ENCODE results near the gene ORAI3. TPM values are rescaled to one million over a fixed set of nuclear protein-coding genes. Genes with fewer than 3 reads are reported as not detected.

The ORAI3 gene
- total and polyA plus RNA-seq, 2 of the 13 experiments (the other 11 are each of a cell fraction or from before 2014, with no cell fraction given), result 11.4 to 32.0 TPM

DNA sequence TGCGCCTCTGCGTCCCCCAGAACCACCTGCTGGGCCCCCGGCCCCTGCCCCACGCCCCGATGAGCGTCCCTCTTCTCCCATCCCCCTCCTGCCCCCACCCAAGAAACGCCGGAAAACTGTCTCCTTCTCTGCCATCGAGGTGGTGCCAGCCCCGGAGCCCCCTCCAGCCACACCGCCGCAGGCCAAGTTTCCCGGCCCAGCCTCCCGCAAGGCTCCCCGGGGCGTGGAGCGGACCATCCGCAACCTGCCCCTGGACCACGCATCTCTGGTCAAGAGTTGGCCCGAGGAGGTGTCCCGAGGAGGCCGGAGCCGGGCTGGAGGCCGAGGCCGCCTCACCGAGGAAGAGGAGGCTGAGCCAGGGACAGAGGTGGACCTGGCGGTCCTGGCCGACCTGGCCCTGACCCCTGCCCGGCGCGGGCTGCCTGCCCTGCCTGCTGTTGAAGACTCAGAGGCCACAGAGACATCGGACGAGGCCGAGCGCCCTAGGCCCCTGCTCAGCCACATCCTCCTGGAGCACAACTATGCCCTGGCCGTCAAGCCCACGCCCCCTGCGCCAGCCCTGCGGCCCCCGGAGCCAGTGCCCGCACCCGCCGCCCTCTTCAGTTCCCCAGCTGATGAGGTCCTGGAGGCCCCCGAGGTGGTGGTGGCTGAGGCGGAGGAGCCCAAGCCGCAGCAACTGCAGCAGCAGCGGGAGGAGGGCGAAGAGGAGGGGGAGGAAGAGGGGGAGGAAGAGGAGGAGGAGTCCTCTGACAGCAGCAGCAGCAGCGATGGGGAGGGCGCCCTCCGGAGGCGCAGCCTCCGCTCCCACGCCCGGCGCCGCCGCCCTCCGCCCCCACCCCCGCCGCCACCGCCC, 30.5 kb downstream of the ORAI3 start:
- H4K20me1 ChIP-seq (ENCODE audit: insufficient read depth, low read length), result no peaks in the 10 kb centered on the region; the same call in 1 of the 2 replicates
- H3K27ac ChIP-seq (ENCODE audit: extremely low read length, insufficient read depth, low read length), result no peak overlapping the region
- H3K4me2 ChIP-seq (ENCODE audit: low read depth, low read length), result no peak overlapping the region
- H3K27me3 ChIP-seq (ENCODE audit: control insufficient read depth in 1 of 2, insufficient read depth in 2 of 2, low read length in 2 of 2), result no peaks in the 10 kb centered on the region
- DNase-seq (ENCODE audit: low spot score) (no peak), FAIRE-seq (no peak), ATAC-seq (no peak)
- H3K4me1 ChIP-seq (ENCODE audit: insufficient read depth, low read length), result no peaks in the 10 kb centered on the region
- no peak overlapping the region for H2AFZ ChIP-seq (ENCODE audit: low read length)
- BruUV-seq (replicated peaks), result no TSS peak
- in situ Hi-C loops (cut with HindIII; ENCODE audit: extremely low pct_ligation_motif_present, low pct_unique_long_range_greater_than_20kb), result loop anchor here (25.0 kb wide), 1 partner anchor 733 kb away; a partner anchor contains a TSS
- 98% methylated on average over 57 of the region's 62 CpGs for WGBS (ENCODE audit: low lambda C conversion rate)
- H3K4me3 ChIP-seq (replicated peaks in 1 of 3; ENCODE audit: insufficient read depth in 1 of 3, low read depth in 2 of 3, low read length in 3 of 3), result no peak overlapping the region
- CTCF ChIA-PET (ENCODE audit: low intra/inter-chr PET ratio, low total read pairs), result no interaction called here
- intact Hi-C loops (cut with micrococcal nuclease; ENCODE audit: unreplicated experiment), result loop anchor here (10.0 kb wide), 1 partner anchor 885 kb away; no protein-coding TSS in a partner anchor
- H3K9me3 ChIP-seq (ENCODE audit: low read length), result no peaks in the 10 kb centered on the region
- H3K9ac ChIP-seq (ENCODE audit: insufficient read depth, low read depth, low read length), result no peak overlapping the region
- H3K79me2 ChIP-seq (ENCODE audit: insufficient read depth, low read length), result no peaks in the 10 kb centered on the region
- POLR2A ChIA-PET, result no interaction called here
- H3K36me3 ChIP-seq (replicated peaks in 1 of 2; ENCODE audit: control insufficient read depth in 1 of 2, insufficient read depth in 2 of 2, low read length in 2 of 2), result peaks cover 40 to 83% of the 10 kb centered on the region in 2 experiments
- TF ChIP-seq ZNF724P (CRISPR knock-in tag; IDR thresholded peaks at IDR 0.05; ENCODE audit: borderline replicate concordance) (no peak), MLX (CRISPR knock-in tag; IDR thresholded peaks at IDR 0.05) (no peak), AGO2 (optimal IDR thresholded peaks at IDR 0.05; ENCODE audit: low read depth, low read length) (peak; percentile 72), ZNF770 (CRISPR knock-in tag; IDR thresholded peaks at IDR 0.05) (no peak), EHMT2 (IDR thresholded peaks at IDR 0.05; ENCODE audit: borderline replicate concordance, low read depth, low read length) (no peak), RBFOX2 (IDR thresholded peaks at IDR 0.05; ENCODE audit: low read depth, low read length) (peak; percentile 50; the same call in 1 of the 2 replicates), HNRNPK (IDR thresholded peaks at IDR 0.05; ENCODE audit: low read depth, low read length, poor library complexity, severe bottlenecking) (peak; percentile 69), ZNF280B (CRISPR knock-in tag; IDR thresholded peaks at IDR 0.05; ENCODE audit: borderline replicate concordance) (0 out of 2 replicates have a peak, but pooled peaks have one; percentile 16), ZNF83 (CRISPR knock-in tag; IDR thresholded peaks at IDR 0.05; ENCODE audit: borderline replicate concordance) (no peak), PRDM4 (CRISPR knock-in tag; IDR thresholded peaks at IDR 0.05; ENCODE audit: borderline replicate concordance) (no peak), SP2 (CRISPR knock-in tag; IDR thresholded peaks at IDR 0.05) (no peak), ZNF747 (CRISPR knock-in tag; IDR thresholded peaks at IDR 0.05; ENCODE audit: borderline replicate concordance) (no peak)
- TF ChIP-seq, protein P1, sequence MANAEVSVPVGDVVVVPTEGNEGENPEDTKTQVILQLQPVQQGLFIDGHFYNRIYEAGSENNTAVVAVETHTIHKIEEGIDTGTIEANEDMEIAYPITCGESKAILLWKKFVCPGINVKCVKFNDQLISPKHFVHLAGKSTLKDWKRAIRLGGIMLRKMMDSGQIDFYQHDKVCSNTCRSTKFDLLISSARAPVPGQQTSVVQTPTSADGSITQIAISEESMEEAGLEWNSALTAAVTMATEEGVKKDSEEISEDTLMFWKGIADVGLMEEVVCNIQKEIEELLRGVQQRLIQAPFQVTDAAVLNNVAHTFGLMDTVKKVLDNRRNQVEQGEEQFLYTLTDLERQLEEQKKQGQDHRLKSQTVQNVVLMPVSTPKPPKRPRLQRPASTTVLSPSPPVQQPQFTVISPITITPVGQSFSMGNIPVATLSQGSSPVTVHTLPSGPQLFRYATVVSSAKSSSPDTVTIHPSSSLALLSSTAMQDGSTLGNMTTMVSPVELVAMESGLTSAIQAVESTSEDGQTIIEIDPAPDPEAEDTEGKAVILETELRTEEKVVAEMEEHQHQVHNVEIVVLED (CRISPR knock-in tag; IDR thresholded peaks at IDR 0.05; ENCODE audit: borderline replicate concordance), result no peak
